NCI-H128 (cell line): ENCODE data around the gene SFXN5.

Source experiments
- DNase-seq: peaks from one replicate; lab custom pipeline; 2025; ENCODE audit not compliant: unreplicated experiment; lab: John Stamatoyannopoulos, UW

Gene SFXN5

GRCh38 chr2:72943540-72944395, 127.7 kb downstream of the SFXN5 start:
- DNase-seq: no peak

- DNase-seq: no peak
These were observed 128.6 kb downstream of the SFXN5 start for GRCh38 chr2:72942881-72943418.

GRCh38 chr2:72942293-72942692, 129.2 kb downstream of the SFXN5 start:
- DNase-seq: no peak

- DNase-seq: no peak
These were observed 130.7 kb downstream of the SFXN5 start for GRCh38 chr2:72940786-72941185.

GRCh38 chr2:72940361-72940760, 131.2 kb downstream of the SFXN5 start:
- no peak for DNase-seq

GRCh38 chr2:72938455-72938854, 133.1 kb downstream of the SFXN5 start:
- no peak for DNase-seq

- DNase-seq: no peak
These were observed 134.2 kb downstream of the SFXN5 start for GRCh38 chr2:72937356-72937669.

GRCh38 chr2:72936660-72937355, 134.7 kb downstream of the SFXN5 start:
- no peak for DNase-seq

GRCh38 chr2:72935611-72935957, 135.9 kb downstream of the SFXN5 start:
- DNase-seq: no peak

GRCh38 chr2:72934683-72935610, 136.6 kb downstream of the SFXN5 start:
- no peak for DNase-seq

- DNase-seq: no peak
These were observed 137.8 kb downstream of the SFXN5 start for GRCh38 chr2:72933646-72934151.

- no peak for DNase-seq
These were observed 138.3 kb downstream of the SFXN5 start for GRCh38 chr2:72933207-72933606.

- DNase-seq: no peak
These were observed 138.7 kb downstream of the SFXN5 start for GRCh38 chr2:72932805-72933204.

GRCh38 chr2:72932045-72932740, 139.3 kb downstream of the SFXN5 start:
- DNase-seq: no peak

GRCh38 chr2:72931280-72931910, 140.1 kb downstream of the SFXN5 start:
- DNase-seq: no peak

GRCh38 chr2:72929010-72929409, 142.5 kb downstream of the SFXN5 start:
- DNase-seq: no peak

- DNase-seq: no peak
These were observed 143.6 kb downstream of the SFXN5 start for GRCh38 chr2:72927619-72928550.

GRCh38 chr2:72926811-72927465, 144.6 kb downstream of the SFXN5 start:
- DNase-seq: no peak
